ENCODE results near the gene CYTIP. TPM values are rescaled to one million over a fixed set of nuclear protein-coding genes. Genes with fewer than 3 reads are reported as not detected.
A peak's percentile ranks its signal among the peaks of the same experiment; 100 is the strongest.

Gene CYTIP
- total and polyA plus RNA-seq, 12 donors: 0.73 to 13.7 (median 1.6) TPM

DNA sequence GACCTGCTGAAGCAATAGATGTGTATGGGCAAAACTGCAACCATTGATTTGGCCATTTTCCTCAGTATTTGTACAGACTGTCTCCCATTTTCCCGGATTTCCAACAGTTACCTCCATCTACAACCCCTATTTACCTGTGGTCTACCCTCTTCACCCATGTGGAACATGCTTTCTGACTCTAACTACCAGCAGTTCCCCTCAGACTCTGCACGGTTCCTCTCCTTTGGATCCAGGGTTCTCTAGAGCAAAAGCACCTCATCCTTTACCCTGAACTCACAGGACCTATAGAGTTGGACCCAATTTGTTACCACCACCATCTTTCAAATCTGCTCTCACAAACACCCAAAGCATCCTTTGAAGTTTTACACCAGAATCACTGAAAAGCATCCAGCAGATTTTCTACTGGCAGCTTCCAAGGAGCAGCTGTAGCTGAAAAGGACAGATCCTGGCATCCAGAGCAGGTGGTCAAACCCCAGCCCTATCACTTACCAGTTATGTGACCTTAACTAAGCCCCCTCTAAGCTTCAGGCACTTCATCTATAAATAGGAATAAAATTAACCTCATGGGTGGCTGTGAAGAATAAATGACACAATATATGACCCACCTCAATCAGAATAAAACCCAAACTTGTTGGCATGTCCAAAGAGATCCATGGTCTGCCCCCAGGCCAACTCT is 15.3 kb downstream of the CYTIP start:
- Histone ChIP-seq H3K4me1 (peaks cover 0 to 15% (median 4%) of the 10 kb centered on the region in 9 donors), H3K27me3 (no peaks in the 10 kb centered on the region), H3K36me3 (peaks cover 0 to 93% (median 0%) of the 10 kb centered on the region in 9 donors), H3K9me3 (peaks cover 0 to 22% (median 14%) of the 10 kb centered on the region in 11 donors), H3K4me3 (no peak overlapping the region), H3K27ac (no peak overlapping the region)
- 74 to 85% methylated on average over 2 of the region's 2 CpGs for WGBS, 2 donors
- DNase-seq: no peak
- TF ChIP-seq, protein P1, sequence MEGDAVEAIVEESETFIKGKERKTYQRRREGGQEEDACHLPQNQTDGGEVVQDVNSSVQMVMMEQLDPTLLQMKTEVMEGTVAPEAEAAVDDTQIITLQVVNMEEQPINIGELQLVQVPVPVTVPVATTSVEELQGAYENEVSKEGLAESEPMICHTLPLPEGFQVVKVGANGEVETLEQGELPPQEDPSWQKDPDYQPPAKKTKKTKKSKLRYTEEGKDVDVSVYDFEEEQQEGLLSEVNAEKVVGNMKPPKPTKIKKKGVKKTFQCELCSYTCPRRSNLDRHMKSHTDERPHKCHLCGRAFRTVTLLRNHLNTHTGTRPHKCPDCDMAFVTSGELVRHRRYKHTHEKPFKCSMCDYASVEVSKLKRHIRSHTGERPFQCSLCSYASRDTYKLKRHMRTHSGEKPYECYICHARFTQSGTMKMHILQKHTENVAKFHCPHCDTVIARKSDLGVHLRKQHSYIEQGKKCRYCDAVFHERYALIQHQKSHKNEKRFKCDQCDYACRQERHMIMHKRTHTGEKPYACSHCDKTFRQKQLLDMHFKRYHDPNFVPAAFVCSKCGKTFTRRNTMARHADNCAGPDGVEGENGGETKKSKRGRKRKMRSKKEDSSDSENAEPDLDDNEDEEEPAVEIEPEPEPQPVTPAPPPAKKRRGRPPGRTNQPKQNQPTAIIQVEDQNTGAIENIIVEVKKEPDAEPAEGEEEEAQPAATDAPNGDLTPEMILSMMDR (IDR thresholded peaks at IDR 0.05): no peak
- ATAC-seq: no peak
- intact Hi-C loops (cut with DNase I): no loop called here

DNA sequence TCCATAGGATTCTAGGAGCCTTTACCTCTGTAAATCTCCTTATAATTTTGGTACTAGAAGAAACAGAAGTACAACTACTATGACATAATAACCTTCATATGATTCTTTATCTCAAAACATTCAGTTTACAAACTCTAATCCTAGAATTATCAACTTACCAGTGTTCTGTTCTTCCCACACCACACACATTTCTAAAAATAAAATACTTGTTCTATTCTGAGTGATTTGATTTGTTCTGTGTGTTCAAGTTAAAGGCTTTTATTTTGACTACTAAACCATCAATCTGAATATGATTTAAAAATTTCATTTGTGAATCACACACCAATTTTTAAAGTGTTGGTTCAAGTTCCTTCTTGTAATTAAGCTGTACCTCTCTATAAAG is 16.0 kb downstream of the CYTIP start:
- Histone ChIP-seq H3K36me3 (peaks cover 0 to 97% (median 0%) of the 10 kb centered on the region in 9 donors), H3K27me3 (no peaks in the 10 kb centered on the region), H3K9me3 (peaks cover 0 to 22% (median 14%) of the 10 kb centered on the region in 11 donors), H3K4me1 (peaks cover 0 to 7% (median 1%) of the 10 kb centered on the region in 9 donors), H3K27ac (no peak overlapping the region), H3K4me3 (no peak overlapping the region)
- TF ChIP-seq, protein P1 (IDR thresholded peaks at IDR 0.05): no peak
- DNase-seq: no peak
- peak in 1 of 8 donors; percentile 56 for ATAC-seq
- intact Hi-C loops (cut with DNase I): no loop called here

DNA sequence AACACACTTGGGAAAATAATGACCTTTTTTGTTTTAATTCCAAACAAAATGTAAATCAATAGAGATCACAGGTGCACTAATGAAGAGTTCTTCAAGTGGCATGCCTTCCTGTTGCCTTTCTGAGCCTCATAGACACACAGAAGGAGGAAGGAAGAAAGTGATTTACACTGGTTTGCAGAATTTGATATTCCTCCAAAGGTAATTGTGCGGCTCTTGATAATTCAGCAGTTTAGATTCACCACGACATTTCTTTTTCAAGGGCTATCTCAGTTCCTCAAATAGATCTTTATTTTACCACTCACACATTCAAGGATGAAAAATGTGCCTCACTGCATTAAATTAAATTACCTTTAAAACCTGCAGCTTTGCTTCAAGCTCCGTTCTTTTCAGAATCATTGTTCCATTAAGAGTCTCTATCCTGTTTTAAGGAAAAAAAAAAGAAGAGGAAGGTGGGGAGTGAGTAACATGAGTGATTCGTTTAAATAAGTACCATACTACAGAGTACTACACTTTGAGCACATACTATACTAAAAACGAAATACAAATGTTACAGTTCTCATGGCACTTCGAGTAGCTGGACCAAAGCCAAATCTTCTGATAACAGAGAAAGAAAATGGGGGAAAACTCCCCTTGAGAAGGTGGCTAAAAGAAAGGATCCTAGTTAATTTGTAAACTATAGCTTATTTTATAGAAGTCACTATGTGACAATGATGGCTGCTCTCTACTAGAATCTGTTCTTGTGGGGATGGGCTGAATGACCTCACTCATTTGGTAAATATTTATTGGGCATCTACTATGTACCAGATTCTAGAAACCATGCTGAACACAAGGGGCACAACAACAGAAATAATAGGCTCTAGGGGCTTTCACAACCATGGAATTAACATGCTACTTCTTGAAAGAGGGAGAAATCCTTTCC is 16.6 kb downstream of the CYTIP start:
- TF ChIP-seq, protein P1 (IDR thresholded peaks at IDR 0.05): no peak
- Histone ChIP-seq H3K4me1 (peaks cover 0 to 5% (median 0%) of the 10 kb centered on the region in 9 donors), H3K9me3 (peaks cover 0 to 29% (median 14%) of the 10 kb centered on the region in 11 donors), H3K4me3 (no peak overlapping the region), H3K36me3 (peaks cover 0 to 97% (median 0%) of the 10 kb centered on the region in 9 donors), H3K27ac (no peak overlapping the region), H3K27me3 (no peaks in the 10 kb centered on the region)
- no peak for ATAC-seq
- DNase-seq: no peak
- 58 to 61% methylated on average over 6 of the region's 6 CpGs for WGBS, 2 donors
- intact Hi-C loops (cut with DNase I): no loop called here

DNA sequence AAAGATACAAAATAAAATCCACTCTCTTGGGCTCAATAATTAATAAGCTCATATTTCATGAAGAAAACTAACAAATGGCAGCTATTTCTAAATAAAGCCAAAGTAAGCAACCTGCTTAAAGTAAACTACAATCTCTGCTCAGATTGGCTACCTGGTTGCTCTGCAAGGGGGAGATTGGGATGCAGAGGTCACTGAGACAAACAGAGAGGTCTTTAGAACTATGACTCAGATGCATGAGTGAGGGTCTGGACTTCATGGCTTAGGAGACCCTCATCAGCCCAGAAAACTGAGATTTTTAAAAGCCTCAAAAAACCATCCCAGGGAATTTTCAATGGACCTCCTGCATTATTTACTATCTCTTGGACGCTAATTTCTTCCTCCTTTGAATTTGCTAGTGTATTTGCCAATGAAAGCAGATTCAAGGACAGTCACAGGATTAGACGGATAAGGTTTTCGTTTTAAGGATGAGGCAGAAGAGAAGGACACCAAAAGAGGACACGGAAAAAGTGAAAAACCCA is 17.4 kb downstream of the CYTIP start:
- Histone ChIP-seq H3K36me3 (peaks cover 0 to 97% (median 0%) of the 10 kb centered on the region in 9 donors), H3K27ac (no peak overlapping the region), H3K4me3 (no peak overlapping the region), H3K27me3 (no peaks in the 10 kb centered on the region), H3K9me3 (peaks cover 0 to 31% (median 14%) of the 10 kb centered on the region in 11 donors), H3K4me1 (peaks cover 0 to 12% (median 0%) of the 10 kb centered on the region in 9 donors)
- intact Hi-C loops (cut with DNase I): no loop called here
- WGBS, 2 donors: 86 to 88% methylated on average over 4 of the region's 4 CpGs
- no peak for ATAC-seq
- TF ChIP-seq, protein P1 (IDR thresholded peaks at IDR 0.05): no peak
- no peak for DNase-seq

All from heart right ventricle (tissue), 16 donors.